ENCODE data around the gene SRF. TPM values are rescaled to one million over a fixed set of nuclear protein-coding genes. Genes with fewer than 3 reads are reported as not detected.
A peak's percentile ranks its signal among the peaks of the same experiment; 100 is the strongest.

Gene SRF
- total RNA-seq, 1 experiment from 2014 or later: 46.2 TPM

DNA sequence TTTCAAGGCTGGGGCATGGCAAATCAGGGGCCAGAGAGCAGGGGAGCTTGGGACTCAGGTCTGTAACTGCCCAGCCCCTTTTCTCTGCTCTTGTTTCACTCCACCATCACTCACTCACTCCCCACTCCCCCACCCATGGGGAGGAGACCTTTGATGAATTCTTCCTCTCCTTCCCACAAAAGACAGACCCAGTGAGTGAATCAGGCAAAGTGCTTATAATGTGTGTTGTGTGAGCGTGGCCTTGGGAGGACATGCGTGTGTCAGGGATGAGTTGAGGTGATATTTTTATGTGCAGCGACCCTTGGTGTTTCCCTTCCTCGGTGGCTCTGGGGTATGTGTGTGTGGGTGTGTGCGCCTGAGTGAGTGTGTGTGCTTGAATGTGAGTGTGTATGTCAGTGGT is 9.9 kb downstream of the SRF start:
- DNase-seq (ENCODE audit: low spot score): no peak
- in situ Hi-C loops (cut with HindIII; ENCODE audit: low sequenced_read_pairs): no loop called here

DNA sequence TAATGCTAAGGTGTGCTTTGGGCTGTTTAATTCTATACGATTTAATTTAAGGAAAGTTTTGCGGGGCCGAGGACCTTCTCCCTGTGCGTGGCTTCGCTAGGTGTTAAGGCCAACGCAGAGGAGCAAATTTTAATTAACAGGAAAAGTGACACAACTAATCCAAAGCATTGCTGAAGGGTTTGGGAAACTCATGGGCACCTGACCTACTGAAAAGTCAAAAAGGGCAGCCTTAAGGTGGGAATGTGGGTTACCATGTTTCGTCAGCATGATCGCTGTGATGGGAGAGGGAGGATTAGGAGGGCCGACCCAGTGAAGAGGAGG is 10.5 kb downstream of the SRF start:
- in situ Hi-C loops (cut with HindIII; ENCODE audit: low sequenced_read_pairs): no loop called here
- DNase-seq (ENCODE audit: low spot score): no peak

GRCh38 chr6:43181942-43182860 is 11.1 kb downstream of the SRF start, which contains the start of gene CUL9:
Gene CUL9 (plus strand): TSS chr6:43182196. CDS start chr6:43184311, 2,115 bp downstream.
- in situ Hi-C loops (cut with HindIII; ENCODE audit: low sequenced_read_pairs): no loop called here
- DNase-seq (ENCODE audit: low spot score): peak; percentile 81

DNA sequence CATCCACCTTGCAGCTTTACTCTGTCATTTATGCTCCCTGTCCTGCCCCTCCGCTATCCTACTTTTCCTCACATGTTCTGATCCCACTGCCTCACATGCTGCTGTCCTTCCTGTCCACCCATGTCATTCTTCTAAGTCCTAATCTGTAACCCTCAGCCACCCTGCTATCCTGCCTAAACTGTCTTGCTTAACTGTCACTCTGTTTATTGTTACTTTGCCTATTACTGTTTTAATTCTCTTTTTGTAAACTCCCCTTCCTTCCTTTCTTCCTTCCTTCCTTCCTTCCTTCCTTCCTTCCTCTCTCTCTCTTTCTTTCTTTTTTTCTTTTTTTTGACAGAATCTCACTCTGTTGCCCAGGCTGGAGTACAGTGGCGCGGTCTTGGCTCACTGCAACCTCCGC is 12.4 kb downstream of the SRF start:
- DNase-seq (ENCODE audit: low spot score): no peak
- in situ Hi-C loops (cut with HindIII; ENCODE audit: low sequenced_read_pairs): no loop called here

- in situ Hi-C loops (cut with HindIII; ENCODE audit: low sequenced_read_pairs): no loop called here
- DNase-seq (ENCODE audit: low spot score): no peak
Measured at GRCh38 chr6:43184268-43184985, 13.4 kb downstream of the SRF start.

DNA sequence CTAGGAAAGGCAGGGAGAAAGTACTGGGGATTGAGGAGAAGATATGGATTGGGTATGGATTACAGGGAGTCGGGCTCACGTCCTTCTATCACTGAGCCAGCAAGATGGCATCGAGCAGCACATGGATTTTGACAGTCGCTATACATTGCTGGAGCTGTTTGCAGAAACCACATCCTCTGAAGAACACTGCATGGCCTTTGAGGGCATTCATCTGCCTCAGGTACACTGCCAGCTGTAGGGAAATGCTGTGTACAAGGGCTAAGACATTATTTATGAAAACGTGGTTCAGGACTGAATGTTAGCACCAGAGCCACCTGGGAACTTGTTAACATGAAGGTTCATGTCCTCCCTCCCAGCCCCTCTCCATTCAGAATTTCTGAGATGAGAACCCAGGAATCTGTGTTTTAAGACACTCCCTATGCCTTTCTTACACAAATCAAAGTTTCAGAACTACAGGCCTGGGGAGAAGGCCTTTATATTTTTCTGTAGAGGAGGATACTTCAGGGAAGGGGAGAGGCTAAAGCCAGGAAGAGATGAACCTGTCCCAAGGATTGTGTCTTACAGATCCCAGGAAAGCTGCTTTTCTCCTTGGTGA is 14.4 kb downstream of the SRF start:
- in situ Hi-C loops (cut with HindIII; ENCODE audit: low sequenced_read_pairs): no loop called here
- DNase-seq (ENCODE audit: low spot score): no peak

DNA sequence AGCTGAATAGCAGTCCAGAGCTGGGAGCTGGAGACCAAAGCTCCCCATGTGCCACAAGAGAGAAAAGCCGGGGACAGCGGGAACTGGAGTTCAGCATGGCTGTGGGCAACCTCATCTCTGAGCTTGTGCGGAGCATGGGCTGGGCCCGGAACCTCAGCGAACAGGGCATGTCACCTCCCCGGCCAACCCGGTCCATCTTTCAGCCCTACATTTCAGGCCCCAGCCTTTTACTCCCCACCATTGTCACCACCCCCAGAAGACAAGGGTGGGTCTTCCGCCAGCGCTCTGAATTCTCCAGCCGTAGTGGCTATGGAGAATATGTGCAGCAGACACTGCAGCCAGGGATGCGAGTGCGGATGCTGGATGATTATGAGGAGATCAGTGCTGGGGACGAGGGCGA is 14.9 kb downstream of the SRF start:
- in situ Hi-C loops (cut with HindIII; ENCODE audit: low sequenced_read_pairs): no loop called here
- DNase-seq (ENCODE audit: low spot score): no peak

DNA sequence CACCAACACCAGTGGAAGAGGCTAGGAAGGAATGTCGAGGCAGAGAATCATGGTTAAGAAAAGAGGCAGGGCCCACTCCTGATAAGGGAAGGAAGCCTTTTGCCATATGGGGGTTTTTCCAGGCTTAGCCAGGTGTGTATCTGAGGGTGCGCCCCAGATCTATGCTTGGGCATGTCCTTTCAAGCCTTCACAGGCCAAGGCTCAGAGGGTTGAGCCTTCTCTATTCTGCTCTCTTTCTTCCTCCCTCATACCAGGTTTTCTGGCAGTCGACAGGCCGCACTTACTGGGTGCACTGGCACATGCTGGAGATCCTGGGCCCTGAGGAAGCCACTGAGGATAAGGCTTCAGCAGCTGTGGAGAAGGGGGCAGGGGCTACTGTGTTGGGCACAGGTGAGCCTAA is 15.6 kb downstream of the SRF start:
- in situ Hi-C loops (cut with HindIII; ENCODE audit: low sequenced_read_pairs): no loop called here
- DNase-seq (ENCODE audit: low spot score): no peak

- DNase-seq (ENCODE audit: low spot score): no peak
- in situ Hi-C loops (cut with HindIII; ENCODE audit: low sequenced_read_pairs): no loop called here
Measured at GRCh38 chr6:43187821-43188220, 16.8 kb downstream of the SRF start.

- in situ Hi-C loops (cut with HindIII; ENCODE audit: low sequenced_read_pairs): no loop called here
- no peak for DNase-seq (ENCODE audit: low spot score)
Measured at GRCh38 chr6:43188426-43188825, 17.4 kb downstream of the SRF start.

- in situ Hi-C loops (cut with HindIII; ENCODE audit: low sequenced_read_pairs): no loop called here
- no peak for DNase-seq (ENCODE audit: low spot score)
Measured at GRCh38 chr6:43189776-43190304, 18.8 kb downstream of the SRF start.

DNA sequence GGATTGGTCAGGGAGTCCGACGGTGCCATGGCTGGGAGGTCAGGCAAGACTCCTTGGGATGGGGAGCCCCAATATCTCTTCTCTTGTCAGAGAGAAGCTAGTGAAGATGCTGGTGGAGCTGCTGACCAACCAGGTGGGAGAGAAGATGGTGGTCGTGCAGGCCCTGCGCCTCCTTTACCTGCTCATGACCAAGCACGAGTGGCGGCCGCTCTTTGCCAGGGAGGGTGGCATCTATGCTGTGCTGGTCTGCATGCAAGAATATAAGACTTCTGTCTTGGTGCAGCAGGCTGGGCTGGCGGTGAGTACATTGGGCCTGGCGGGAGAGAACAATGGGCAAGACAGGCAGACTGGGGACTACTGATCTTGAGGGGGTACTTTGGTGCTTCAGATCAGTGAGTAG is 21.8 kb downstream of the SRF start:
- no peak for DNase-seq (ENCODE audit: low spot score)
- in situ Hi-C loops (cut with HindIII; ENCODE audit: low sequenced_read_pairs): no loop called here

DNA sequence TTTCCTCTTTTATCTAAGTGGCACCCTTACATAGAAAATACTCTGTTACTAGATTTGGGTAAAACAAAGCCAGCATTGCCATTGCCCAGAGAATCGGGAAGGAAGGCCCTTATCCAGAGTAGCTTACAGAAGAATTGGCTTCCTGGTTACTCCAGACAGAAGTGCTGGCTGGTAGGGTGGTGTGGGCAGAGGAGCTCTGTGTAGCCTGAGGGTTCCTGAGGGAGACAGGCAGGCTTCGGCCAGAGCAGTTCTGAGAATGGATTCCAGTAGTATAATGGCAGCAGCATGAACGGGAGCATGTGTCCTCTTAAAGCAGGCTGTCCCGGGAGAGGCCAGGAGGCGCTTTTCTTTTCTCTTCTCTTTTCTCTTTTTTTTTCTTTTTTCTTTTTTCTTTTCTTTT is 22.9 kb downstream of the SRF start:
- DNase-seq (ENCODE audit: low spot score): no peak
- in situ Hi-C loops (cut with HindIII; ENCODE audit: low sequenced_read_pairs): no loop called here

DNA sequence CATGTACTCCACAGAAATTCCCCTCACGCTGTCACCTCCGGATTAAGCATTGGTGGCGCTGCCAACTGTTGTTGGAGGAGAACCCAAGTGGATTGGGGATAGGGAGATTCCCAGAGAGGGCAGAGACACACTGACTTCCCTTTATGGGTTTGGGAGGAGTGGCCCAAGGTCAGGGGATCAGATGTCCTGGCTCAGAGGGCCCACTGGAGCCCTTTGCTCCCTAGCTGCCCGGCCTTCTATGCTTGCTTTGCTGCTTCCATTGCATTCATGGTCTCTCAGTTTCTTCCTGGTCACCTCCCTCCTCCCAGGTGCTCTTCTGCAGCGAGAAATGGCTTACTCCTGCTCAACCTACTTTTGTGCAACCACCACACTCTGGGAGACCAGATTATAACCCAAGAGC is 25.3 kb downstream of the SRF start:
- DNase-seq (ENCODE audit: low spot score): no peak
- in situ Hi-C loops (cut with HindIII; ENCODE audit: low sequenced_read_pairs): no loop called here

GRCh38 chr6:43199912-43200311 is 28.8 kb downstream of the SRF start:
- no peak for DNase-seq (ENCODE audit: low spot score)
- in situ Hi-C loops (cut with HindIII; ENCODE audit: low sequenced_read_pairs): no loop called here

DNA sequence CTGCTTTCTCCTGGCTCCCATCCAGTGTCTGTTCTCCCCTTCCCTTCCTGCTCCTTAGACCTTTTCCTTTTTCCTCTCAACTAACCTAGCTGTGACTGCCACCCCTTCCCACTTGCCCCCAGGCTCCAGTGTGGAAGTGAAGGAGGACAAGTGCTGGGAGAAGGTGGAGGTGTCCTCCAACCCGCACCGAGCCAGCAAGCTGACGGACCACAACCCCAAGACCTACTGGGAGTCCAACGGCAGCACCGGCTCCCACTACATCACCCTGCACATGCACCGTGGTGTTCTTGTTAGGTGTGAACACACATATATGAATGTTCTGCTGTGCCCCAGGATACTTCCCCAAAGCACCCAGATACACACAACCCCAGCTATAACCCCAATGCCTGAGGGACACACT is 29.5 kb downstream of the SRF start:
- in situ Hi-C loops (cut with HindIII; ENCODE audit: low sequenced_read_pairs): no loop called here
- DNase-seq (ENCODE audit: low spot score): no peak

DNA sequence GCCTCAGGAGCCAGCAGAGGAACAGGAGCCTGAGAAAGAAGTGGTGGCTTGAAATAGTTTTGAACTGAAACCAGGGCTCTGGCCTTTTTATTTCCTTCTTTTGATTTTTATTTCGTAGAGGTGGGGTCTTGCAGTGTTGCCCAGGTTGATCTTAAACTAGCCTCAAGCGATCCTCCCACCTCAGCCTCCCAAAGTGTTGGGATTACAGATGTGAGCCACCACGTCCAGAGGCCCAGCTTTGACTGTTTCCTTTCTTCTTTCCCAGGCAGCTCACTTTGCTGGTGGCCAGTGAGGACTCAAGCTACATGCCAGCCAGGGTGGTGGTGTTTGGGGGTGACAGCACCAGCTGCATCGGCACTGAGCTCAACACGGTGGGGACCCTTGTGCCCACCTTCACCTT is 31.4 kb downstream of the SRF start:
- DNase-seq (ENCODE audit: low spot score): no peak
- in situ Hi-C loops (cut with HindIII; ENCODE audit: low sequenced_read_pairs): no loop called here

DNA sequence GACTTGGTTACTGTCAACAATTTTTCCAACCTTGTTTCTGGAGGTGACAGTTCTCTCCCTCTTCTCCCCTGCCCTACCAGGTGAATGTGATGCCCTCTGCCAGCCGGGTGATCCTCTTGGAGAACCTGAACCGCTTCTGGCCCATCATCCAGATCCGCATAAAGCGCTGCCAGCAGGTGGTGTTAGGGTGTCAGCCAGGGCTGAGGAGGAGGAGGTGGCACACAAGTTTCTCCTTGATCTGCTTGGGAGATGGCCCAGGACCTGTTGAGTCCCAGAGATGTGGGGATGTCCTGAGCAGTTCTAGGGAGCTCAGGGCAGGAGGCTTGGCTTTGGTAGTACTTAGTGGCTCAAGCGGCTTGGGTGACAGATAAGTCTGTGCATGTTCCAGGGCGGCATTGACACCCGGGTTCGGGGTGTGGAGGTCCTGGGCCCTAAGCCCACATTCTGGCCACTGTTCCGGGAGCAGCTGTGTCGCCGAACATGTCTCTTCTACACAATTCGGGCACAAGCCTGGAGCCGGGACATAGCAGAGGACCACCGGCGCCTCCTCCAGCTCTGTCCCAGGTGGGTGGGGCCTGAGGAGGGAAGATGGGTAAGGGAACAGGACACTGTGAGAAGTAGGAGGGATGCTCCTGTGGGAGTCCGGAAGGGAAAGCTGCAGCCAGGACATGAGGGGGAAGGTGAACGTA is 32.1 kb downstream of the SRF start:
- in situ Hi-C loops (cut with HindIII; ENCODE audit: low sequenced_read_pairs): no loop called here
- no peak for DNase-seq (ENCODE audit: low spot score)

- no peak for DNase-seq (ENCODE audit: low spot score)
- in situ Hi-C loops (cut with HindIII; ENCODE audit: low sequenced_read_pairs): no loop called here
Measured at GRCh38 chr6:43203718-43204095, 32.6 kb downstream of the SRF start.
